ENCODE data around the gene INSL3. TPM values are rescaled to one million over a fixed set of nuclear protein-coding genes. Genes with fewer than 3 reads are reported as not detected.

The INSL3 gene
- total RNA-seq, 1 donor from 2014 or later, result 0.36 TPM

DNA sequence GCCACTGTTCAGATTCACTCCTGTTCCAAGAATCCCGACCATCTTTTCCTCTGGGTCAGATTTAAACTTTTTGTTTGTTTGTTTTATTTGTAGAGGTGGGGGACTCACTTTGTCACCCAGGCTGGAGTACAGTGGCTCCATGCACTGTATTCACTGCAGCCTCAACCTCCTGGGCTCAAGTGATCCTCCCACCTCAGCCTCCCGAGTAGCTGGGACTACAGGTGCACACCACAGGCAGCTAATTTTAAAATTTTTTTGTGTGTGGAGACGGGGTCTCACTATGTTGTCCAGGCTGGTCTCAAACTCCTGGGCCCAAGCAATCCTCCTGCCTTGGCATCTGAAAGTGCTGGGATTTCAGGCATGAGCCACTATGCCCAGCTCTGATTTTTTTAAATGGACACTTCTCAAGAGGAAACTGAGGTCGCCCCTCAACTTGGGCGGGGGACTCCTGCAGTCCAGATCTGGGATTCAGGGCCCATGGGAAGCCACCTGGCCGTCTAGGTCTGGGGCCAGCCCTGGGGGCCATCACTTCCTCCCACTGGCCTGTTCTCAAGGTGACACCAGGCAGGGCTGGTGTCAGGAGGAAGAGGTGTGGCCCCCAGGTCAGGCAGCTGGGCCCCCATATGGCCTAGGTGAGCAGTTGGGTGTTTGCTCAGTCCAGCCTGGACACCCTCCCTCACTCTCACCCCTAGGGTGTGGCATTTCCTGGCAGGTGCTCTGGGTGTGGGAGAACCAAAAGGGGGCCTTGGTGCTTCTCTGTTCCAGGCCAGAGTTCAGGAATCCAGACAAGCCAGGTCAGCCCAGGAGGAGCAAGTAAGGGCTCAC is 25.1 kb downstream of the INSL3 start:
- no peaks in the 10 kb centered on the region for H3K9me3 Mint-ChIP-seq (ENCODE audit: unreplicated experiment)
- no peak overlapping the region for H3K4me3 Mint-ChIP-seq (ENCODE audit: unreplicated experiment)
- peaks cover 4% of the 10 kb centered on the region for H3K4me1 Mint-ChIP-seq (ENCODE audit: unreplicated experiment)
- H3K27ac Mint-ChIP-seq (ENCODE audit: unreplicated experiment), result no peak overlapping the region
- TF ChIP-seq CTCF (IDR thresholded peaks at IDR 0.05; ENCODE audit: unreplicated experiment), result no peak
- H3K36me3 Mint-ChIP-seq (ENCODE audit: low read depth, unreplicated experiment), result no peaks in the 10 kb centered on the region
- DNase-seq (ENCODE audit: low spot score), result no peak
- peaks cover 6% of the 10 kb centered on the region for H3K27me3 Mint-ChIP-seq (ENCODE audit: unreplicated experiment)

DNA sequence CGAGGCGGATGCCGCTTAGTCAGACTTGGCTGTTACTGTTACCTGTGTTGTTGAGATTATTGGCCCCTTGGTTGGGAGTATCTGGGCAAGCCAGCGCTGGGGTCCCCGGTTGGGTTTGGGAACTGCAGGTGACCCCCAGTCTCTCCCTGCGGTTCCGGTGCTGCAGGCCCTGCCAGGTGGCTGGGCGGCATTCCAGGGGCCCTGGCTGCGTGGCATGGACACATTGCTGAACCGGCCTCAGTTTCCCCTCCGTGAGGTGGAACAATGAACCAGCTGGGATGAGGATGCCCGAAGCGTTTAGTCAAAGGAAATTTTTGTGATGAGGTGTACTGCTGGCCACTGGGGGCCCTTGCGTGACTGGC is 25.8 kb downstream of the INSL3 start:
- H3K36me3 Mint-ChIP-seq (ENCODE audit: low read depth, unreplicated experiment), result no peaks in the 10 kb centered on the region
- peaks cover 4% of the 10 kb centered on the region for H3K27me3 Mint-ChIP-seq (ENCODE audit: unreplicated experiment)
- peaks cover 4% of the 10 kb centered on the region for H3K4me1 Mint-ChIP-seq (ENCODE audit: unreplicated experiment)
- H3K27ac Mint-ChIP-seq (ENCODE audit: unreplicated experiment), result no peak overlapping the region
- no peaks in the 10 kb centered on the region for H3K9me3 Mint-ChIP-seq (ENCODE audit: unreplicated experiment)
- no peak for DNase-seq (ENCODE audit: low spot score)
- no peak for TF ChIP-seq CTCF (IDR thresholded peaks at IDR 0.05; ENCODE audit: unreplicated experiment)
- no peak overlapping the region for H3K4me3 Mint-ChIP-seq (ENCODE audit: unreplicated experiment)

- DNase-seq (ENCODE audit: low spot score), result peak; percentile 64
- H3K27ac Mint-ChIP-seq (ENCODE audit: unreplicated experiment), result no peak within 1 kb of the TSS
- peaks cover 4% of the 10 kb centered on the region for H3K27me3 Mint-ChIP-seq (ENCODE audit: unreplicated experiment)
- H3K4me3 Mint-ChIP-seq (ENCODE audit: unreplicated experiment), result no peak within 1 kb of the TSS
- TF ChIP-seq CTCF (IDR thresholded peaks at IDR 0.05; ENCODE audit: unreplicated experiment), result no peak
- peaks cover 4% of the 10 kb centered on the region for H3K4me1 Mint-ChIP-seq (ENCODE audit: unreplicated experiment)
- no peaks in the 10 kb centered on the region for H3K36me3 Mint-ChIP-seq (ENCODE audit: low read depth, unreplicated experiment)
- H3K9me3 Mint-ChIP-seq (ENCODE audit: unreplicated experiment), result no peaks in the 10 kb centered on the region
Measured at GRCh38 chr19:17794731-17795494, 26.4 kb downstream of the INSL3 start, which contains the start of gene B3GNT3. Gene B3GNT3, plus strand, starts transcription at chr19:17795138. Its CDS starts 12,670 bp downstream, at chr19:17807808.

GRCh38 chr19:17794412-17794730 is 26.9 kb downstream of the INSL3 start:
- no peaks in the 10 kb centered on the region for H3K36me3 Mint-ChIP-seq (ENCODE audit: low read depth, unreplicated experiment)
- peaks cover 4% of the 10 kb centered on the region for H3K27me3 Mint-ChIP-seq (ENCODE audit: unreplicated experiment)
- no peaks in the 10 kb centered on the region for H3K9me3 Mint-ChIP-seq (ENCODE audit: unreplicated experiment)
- peaks cover 4% of the 10 kb centered on the region for H3K4me1 Mint-ChIP-seq (ENCODE audit: unreplicated experiment)
- no peak for TF ChIP-seq CTCF (IDR thresholded peaks at IDR 0.05; ENCODE audit: unreplicated experiment)
- DNase-seq (ENCODE audit: low spot score), result no peak
- H3K27ac Mint-ChIP-seq (ENCODE audit: unreplicated experiment), result no peak overlapping the region
- H3K4me3 Mint-ChIP-seq (ENCODE audit: unreplicated experiment), result no peak overlapping the region

All from endothelial cell (in vitro differentiated cells).